OCI-LY7 (cell line): Measurements from ENCODE around the gene SLC9A7. TPM values are rescaled to one million over a fixed set of nuclear protein-coding genes. Genes with fewer than 3 reads are reported as not detected.

Experiments used
- BruUV-seq: library from RNA; stranded (reverse); fragments of 400-500 nt; replicated peaks from 2 replicates; lab custom pipeline; 2021; lab: Mats Ljungman, UMichigan
- CTCF ChIA-PET: fragments of 300-600 bp; sonication (Branson Sonifier 250); formaldehyde crosslinking; loops from one replicate; lab custom pipeline; 2022; ENCODE audit warnings: antibody characterized with exemption; ENCODE audit not compliant: unreplicated experiment; lab: Charles Lee
- POLR2A ChIA-PET: fragments of 300-600 bp; sonication (Branson Sonifier 250); formaldehyde crosslinking; loops from one replicate; lab custom pipeline; 2022; ENCODE audit warnings: antibody characterized with exemption; lab: Charles Lee
- DNase-seq: peaks from one replicate; pipeline ENCODE4 v3.0.0-alpha.2; 2015; ENCODE audit warnings: low spot score
- H2AFZ ChIP-seq: fragments of 200-600 bp; sonication (generic), shearing (Covaris generic); 2 replicates; pipeline ENCODE4 v1.6.1; 2014; ENCODE audit warnings: mild to moderate bottlenecking, antibody characterized with exemption, low read length, moderate library complexity
- H3K27ac ChIP-seq: fragments of 200-600 bp; sonication (generic); 2 replicates; pipeline ENCODE4 v1.5.1; 2014; ENCODE audit warnings: mixed run types, low read depth, mild to moderate bottlenecking, moderate library complexity, low read length, inconsistent platforms; ENCODE audit not compliant: poor library complexity, severe bottlenecking
- H3K36me3 ChIP-seq: fragments of 200-600 bp; sonication (generic); 2 replicates; pipeline ENCODE4 v1.6.1; 2014; ENCODE audit warnings: mild to moderate bottlenecking, antibody characterized with exemption, low read length, moderate library complexity, mixed read lengths; ENCODE audit not compliant: insufficient read depth
- H3K4me1 ChIP-seq: fragments of 200-600 bp; sonication (generic); 2 replicates; pipeline ENCODE4 v1.5.1; 2014; ENCODE audit warnings: mild to moderate bottlenecking, low read length; ENCODE audit not compliant: insufficient read depth, poor library complexity, severe bottlenecking
- H3K4me2 ChIP-seq: fragments of 200-600 bp; sonication (generic); 2 replicates; pipeline ENCODE4 v1.6.1; 2014; ENCODE audit warnings: mild to moderate bottlenecking, low read length
- H3K4me3 ChIP-seq: fragments of 200-600 bp; sonication (generic); 2 replicates; pipeline ENCODE4 v1.5.1; 2014; ENCODE audit warnings: mild to moderate bottlenecking, low read depth, low read length; ENCODE audit not compliant: poor library complexity, severe bottlenecking
- H3K79me2 ChIP-seq: fragments of 200-600 bp; sonication (generic); 2 replicates; pipeline ENCODE4 v1.6.1; 2016; ENCODE audit warnings: low read depth, mild to moderate bottlenecking, low read length, moderate library complexity, mixed read lengths; ENCODE audit not compliant: insufficient read depth
- H3K9me2 ChIP-seq: fragments of 200-600 bp; sonication (generic); 2 replicates; pipeline ENCODE4 v1.6.1; 2016; ENCODE audit warnings: mild to moderate bottlenecking, low read length, mixed read lengths; ENCODE audit not compliant: insufficient read depth
- H3K9me3 ChIP-seq: fragments of 200-600 bp; sonication (generic); 2 replicates; pipeline ENCODE4 v1.6.1; 2014; ENCODE audit warnings: mild to moderate bottlenecking, mixed run types, low read length, mixed read lengths
- H4K20me1 ChIP-seq: fragments of 200-600 bp; sonication (generic); 2 replicates; pipeline ENCODE4 v1.6.1; 2014; ENCODE audit warnings: mild to moderate bottlenecking, antibody characterized with exemption, low read length, moderate library complexity, mixed read lengths; ENCODE audit not compliant: insufficient read depth
- EZH2phosphoT487 ChIP-seq: fragments of 200-600 bp; sonication (generic); IDR thresholded peaks from 2 replicates; pipeline ENCODE4 v1.6.1; 2018; ENCODE audit warnings: low read depth, borderline replicate concordance, mild to moderate bottlenecking, mixed run types, antibody characterized with exemption, low read length, moderate library complexity, mixed read lengths
- intact Hi-C: fragments of 100-400 bp; cut with micrococcal nuclease; formaldehyde crosslinking; loops from one replicate; pipeline ENCODE4 v1.10.0; 2022; ENCODE audit not compliant: unreplicated experiment
- total RNA-seq, 2 experiments: library from RNA; depleted of rRNA in 1 of 2; stranded (reverse); fragments of >200 nt in 1 of 2; shearing (Covaris generic) in 1 of 2; gene quantifications; 2 replicates each; pipeline ENCODE4 v1.2.3, GENCODE V29; 2014 to 2022
- TF ChIP-seq, protein P1 (sequence below): fragments of 200-600 bp; sonication (generic); conservative IDR thresholded peaks from 2 replicates; pipeline ENCODE4 v1.5.1; 2014; ENCODE audit warnings: mild to moderate bottlenecking, antibody characterized with exemption, low read length, moderate library complexity, mixed read lengths

Gene SLC9A7
- total RNA-seq, 2 experiments from 2014 or later = 40.5 to 59.6 TPM

DNA sequence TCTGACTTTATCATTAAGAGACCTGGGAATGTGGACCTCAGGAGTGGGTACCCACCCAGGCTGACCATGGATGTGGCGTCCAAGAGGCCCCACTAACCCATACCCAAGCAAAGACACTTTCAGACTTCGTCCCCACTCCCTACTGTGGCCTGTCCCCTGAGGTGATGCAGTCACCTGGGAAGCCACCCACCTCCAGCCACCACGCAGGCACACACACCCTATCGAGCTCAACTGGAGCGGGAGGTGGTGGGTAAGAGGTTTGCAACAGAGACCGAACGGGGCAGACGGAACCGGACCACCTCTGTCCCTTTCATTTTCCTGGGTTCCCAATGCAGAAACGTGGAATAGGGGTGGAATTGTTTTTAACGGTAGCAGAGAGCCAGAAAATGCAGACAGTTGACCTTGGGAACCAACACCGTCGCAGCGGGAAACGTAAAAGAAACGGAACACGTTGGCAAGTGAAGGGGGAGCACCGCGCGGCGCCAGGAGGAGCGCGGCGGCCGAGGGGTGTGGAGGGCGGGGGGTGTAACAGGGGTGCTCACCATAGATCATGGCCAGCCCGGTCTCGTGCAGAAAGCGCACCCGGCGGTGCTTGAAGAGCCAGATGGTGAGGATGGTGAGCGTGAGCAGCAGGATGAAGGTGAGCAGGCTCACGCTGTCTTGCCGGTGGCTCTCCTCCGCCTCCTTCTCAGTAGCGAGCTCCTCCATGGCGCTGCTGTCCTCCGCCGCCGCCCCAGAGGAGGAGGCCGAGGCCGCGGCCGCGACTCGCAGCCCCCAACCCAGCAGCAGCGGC, 559 bp downstream of the SLC9A7 start:
- DNase-seq = peak; percentile 52
- peak overlapping the region; percentile 97 for H3K4me3 ChIP-seq
- no peak for TF ChIP-seq EZH2phosphoT487
- TF ChIP-seq, protein P1, sequence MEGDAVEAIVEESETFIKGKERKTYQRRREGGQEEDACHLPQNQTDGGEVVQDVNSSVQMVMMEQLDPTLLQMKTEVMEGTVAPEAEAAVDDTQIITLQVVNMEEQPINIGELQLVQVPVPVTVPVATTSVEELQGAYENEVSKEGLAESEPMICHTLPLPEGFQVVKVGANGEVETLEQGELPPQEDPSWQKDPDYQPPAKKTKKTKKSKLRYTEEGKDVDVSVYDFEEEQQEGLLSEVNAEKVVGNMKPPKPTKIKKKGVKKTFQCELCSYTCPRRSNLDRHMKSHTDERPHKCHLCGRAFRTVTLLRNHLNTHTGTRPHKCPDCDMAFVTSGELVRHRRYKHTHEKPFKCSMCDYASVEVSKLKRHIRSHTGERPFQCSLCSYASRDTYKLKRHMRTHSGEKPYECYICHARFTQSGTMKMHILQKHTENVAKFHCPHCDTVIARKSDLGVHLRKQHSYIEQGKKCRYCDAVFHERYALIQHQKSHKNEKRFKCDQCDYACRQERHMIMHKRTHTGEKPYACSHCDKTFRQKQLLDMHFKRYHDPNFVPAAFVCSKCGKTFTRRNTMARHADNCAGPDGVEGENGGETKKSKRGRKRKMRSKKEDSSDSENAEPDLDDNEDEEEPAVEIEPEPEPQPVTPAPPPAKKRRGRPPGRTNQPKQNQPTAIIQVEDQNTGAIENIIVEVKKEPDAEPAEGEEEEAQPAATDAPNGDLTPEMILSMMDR = no peak
- no peaks in the 10 kb centered on the region for H4K20me1 ChIP-seq
- H3K27ac ChIP-seq = peak overlapping the region; percentile 99
- POLR2A ChIA-PET = interaction anchor here (0.6 to 0.7 kb wide), 2 partner anchors 34 to 41 kb away, joined by 3 read pairs; no protein-coding TSS in a partner anchor
- peaks cover 45% of the 10 kb centered on the region for H3K4me1 ChIP-seq
- no peaks in the 10 kb centered on the region for H3K9me2 ChIP-seq
- CTCF ChIA-PET = no interaction called here
- peak overlapping the region; percentile 87 for H3K4me2 ChIP-seq
- H3K79me2 ChIP-seq = peaks cover 49% of the 10 kb centered on the region
- peaks cover 3% of the 10 kb centered on the region; the same call in 1 of the 2 replicates for H3K9me3 ChIP-seq
- intact Hi-C loops = loop anchor here (2.0 to 5.0 kb wide), 4 partner anchors 154 to 272 kb away; partner anchors contain the start of genes CHST7 and JADE3
- H2AFZ ChIP-seq = peak overlapping the region; percentile 31; the same call in 1 of the 2 replicates
- peaks cover 2% of the 10 kb centered on the region; the same call in 1 of the 2 replicates for H3K36me3 ChIP-seq
- no TSS peak for BruUV-seq

DNA sequence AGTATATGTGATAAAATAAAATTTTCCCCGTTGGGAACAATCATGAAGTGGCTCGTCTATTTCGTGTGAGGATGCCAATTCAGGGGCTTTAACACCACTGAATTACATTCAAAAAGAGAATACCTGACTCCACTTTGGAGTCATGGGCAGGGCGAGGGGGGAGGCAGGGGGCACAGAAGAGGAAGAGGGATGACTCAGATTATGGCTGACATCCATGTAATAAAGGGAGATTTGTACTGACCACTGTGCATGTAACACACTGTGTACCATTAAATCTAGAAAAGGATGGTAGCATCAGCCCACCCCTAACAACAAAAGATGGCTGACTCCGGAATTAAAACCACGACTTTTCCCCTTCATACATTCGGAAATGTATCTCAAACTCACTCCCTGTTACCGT, 1.3 kb downstream of the SLC9A7 start:
- Histone ChIP-seq H3K9me3 (no peaks in the 10 kb centered on the region), H3K79me2 (peaks cover 56% of the 10 kb centered on the region), H3K4me3 (peak overlapping the region; percentile 97), H3K36me3 (peaks cover 4% of the 10 kb centered on the region; the same call in 1 of the 2 replicates), H3K4me1 (peaks cover 53% of the 10 kb centered on the region), H3K27ac (peak overlapping the region; percentile 99), H2AFZ (peak overlapping the region; percentile 35; the same call in 1 of the 2 replicates), H4K20me1 (peaks cover 3% of the 10 kb centered on the region; the same call in 1 of the 2 replicates), H3K4me2 (peak overlapping the region; percentile 87), H3K9me2 (no peaks in the 10 kb centered on the region)
- intact Hi-C loops = loop anchor here (5.0 kb wide), 2 partner anchors 185 to 210 kb away; partner anchors contain the start of gene CHST7
- ChIA-PET POLR2A (interaction anchor here (0.6 to 0.7 kb wide), 2 partner anchors 35 to 40 kb away, joined by 3 read pairs; no protein-coding TSS in a partner anchor), CTCF (no interaction called here)
- no TSS peak for BruUV-seq
- TF ChIP-seq, protein P1 = no peak
- peak; percentile 13 for DNase-seq
